ENCODE results near the gene RLN1. TPM values are rescaled to one million over a fixed set of nuclear protein-coding genes. Genes with fewer than 3 reads are reported as not detected.
"Not testable (repeated sequence)": the region's sequence is repeated elsewhere in the genome, so short reads cannot be mapped to it uniquely, and the experiment has no call there.

The RLN1 gene
- total RNA-seq, 2 donors from 2014 or later: 1.3 to 1.6 TPM

- Mint-ChIP-seq H3K4me1 (ENCODE audit: low read depth) (peaks cover 19% of the 10 kb centered on the region), H3K36me3 (ENCODE audit: insufficient read depth in 2 of 2) (no peaks in the 10 kb centered on the region), H3K9me3 (no peaks in the 10 kb centered on the region), H3K4me3 (no peak overlapping the region), H3K27ac (no peak overlapping the region), H3K27me3 (ENCODE audit: low read depth) (no peaks in the 10 kb centered on the region)
- no peak for ATAC-seq (replicated peaks in 1 of 2)
- DNase-seq: no peak
These were observed 33.9 kb downstream of the RLN1 start for GRCh38 chr9:5305741-5306140.

DNA sequence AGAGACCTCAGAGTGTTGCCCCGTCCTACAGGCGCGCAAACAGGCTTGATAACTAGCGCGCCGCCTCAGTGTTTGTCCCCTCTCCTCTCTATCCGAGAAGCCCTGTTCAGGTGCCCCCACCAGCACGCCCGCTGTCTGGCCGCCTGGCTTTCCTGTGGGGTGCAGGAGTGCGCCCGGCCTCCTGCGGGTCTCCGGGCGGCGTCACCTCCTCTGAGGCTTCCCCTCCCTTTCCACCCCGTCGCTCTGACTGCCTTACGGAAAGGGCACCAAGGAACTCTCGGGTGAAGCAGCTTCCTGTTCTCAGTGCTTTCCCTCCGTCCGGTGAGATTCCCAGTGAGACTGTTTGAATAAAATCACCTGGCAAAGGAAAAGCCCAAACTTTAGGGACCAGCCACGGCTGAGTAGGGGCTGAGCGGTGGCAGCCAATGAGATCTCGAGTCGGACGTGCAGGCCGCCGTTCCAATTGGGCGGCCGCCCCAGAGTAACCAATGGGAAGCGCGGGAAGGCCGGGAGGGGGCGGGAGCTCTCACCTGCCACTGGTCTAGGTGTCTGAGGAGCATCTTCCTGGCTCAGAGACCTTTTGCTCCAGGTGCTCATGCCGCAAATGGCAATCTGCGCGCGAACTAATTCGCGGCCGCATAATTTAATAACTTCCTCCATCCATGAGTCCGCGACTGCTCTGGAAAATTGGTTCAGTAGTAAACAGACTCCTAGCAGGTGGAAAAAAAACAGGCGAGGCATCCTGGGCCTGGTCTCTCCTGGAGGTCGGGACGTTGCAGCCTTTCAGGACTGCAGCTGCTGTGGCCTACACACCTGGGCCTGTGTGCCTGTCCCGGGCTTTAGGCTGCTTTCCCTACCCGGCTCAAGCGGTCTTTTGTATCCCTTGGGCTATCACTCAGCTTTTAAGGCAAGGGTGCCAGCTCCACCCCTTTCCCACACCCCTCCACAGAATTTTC lies 35.6 kb downstream of the RLN1 start, which contains the start of gene RLN2:
Gene RLN2 (minus strand): TSS at position 877 of the 956 bp plus-strand sequence. CDS start 136 bp downstream, at position 741.
- H3K27me3 Mint-ChIP-seq (ENCODE audit: low read depth); H3K9me3 Mint-ChIP-seq; H3K36me3 Mint-ChIP-seq (ENCODE audit: insufficient read depth in 2 of 2): not testable (repeated sequence)
- DNase-seq (peak in 1 of 2 donors; percentile 23), ATAC-seq (replicated peaks in 1 of 2) (peak; percentile 99)
- Mint-ChIP-seq H3K27ac (peak within 1 kb of the TSS; percentile 4), H3K4me1 (ENCODE audit: low read depth) (peaks cover 21% of the 10 kb centered on the region), H3K4me3 (peak within 1 kb of the TSS; percentile 65 to 71)

DNA sequence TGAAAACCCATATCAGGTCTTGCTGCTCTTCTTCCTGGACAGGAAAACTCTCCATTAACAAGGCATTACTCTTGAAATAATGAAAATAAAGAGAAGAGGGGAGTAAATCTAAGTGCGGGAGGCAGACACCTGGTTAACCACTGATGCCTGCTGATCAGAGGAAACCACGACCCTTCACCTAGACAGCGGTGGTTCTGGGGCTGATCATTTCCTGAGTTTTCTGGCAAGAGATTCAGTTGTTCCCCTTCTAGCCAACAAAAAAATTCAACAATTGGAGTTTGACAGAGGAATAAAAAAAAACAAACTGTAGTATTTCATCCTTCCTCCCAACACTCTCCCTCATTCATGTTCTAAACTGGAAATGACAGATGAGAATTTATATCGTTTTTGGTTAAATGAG lies 38.1 kb downstream of the RLN1 start:
- H3K4me3 Mint-ChIP-seq: peak overlapping the region; percentile 53 to 74

DNA sequence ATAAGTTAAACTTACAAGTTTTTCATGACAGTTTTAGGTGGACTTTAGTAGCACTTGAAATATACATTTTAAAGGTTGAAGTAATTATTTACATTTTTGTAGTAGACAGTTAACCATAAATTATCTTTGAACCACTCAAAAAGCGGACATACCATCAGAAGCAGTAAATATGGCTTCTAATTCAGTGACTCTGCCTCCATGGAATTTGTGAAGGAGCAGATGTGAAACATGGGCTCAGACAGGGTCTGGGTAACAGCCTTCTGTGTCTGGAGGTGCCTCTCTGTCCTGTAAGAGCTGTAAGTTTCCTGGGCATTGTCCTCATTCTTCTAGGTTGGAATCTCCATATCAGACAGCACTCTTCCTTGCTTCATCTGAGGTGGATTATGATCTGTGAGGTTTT lies 47.5 kb downstream of the RLN1 start:
- Mint-ChIP-seq H3K36me3 (ENCODE audit: insufficient read depth in 2 of 2) (peaks cover 6 to 9% of the 10 kb centered on the region in 2 donors), H3K4me3 (no peak overlapping the region), H3K27me3 (ENCODE audit: low read depth) (no peaks in the 10 kb centered on the region), H3K9me3 (peaks cover 3 to 23% of the 10 kb centered on the region in 2 donors), H3K27ac (no peak overlapping the region), H3K4me1 (ENCODE audit: low read depth) (no peaks in the 10 kb centered on the region)
- ATAC-seq (replicated peaks in 1 of 2) (no peak), DNase-seq (no peak)

More for the DNA sequence above, 38.1 kb downstream of the RLN1 start:
- Mint-ChIP-seq H3K27me3 (ENCODE audit: low read depth) (no peaks in the 10 kb centered on the region), H3K27ac (peak overlapping the region; percentile 65), H3K9me3 (no peaks in the 10 kb centered on the region), H3K4me1 (ENCODE audit: low read depth) (peaks cover 21% of the 10 kb centered on the region), H3K36me3 (ENCODE audit: insufficient read depth in 2 of 2) (peaks cover 1 to 5% of the 10 kb centered on the region in 2 donors)
- DNase-seq: no peak
- ATAC-seq (replicated peaks in 1 of 2): no peak

DNA sequence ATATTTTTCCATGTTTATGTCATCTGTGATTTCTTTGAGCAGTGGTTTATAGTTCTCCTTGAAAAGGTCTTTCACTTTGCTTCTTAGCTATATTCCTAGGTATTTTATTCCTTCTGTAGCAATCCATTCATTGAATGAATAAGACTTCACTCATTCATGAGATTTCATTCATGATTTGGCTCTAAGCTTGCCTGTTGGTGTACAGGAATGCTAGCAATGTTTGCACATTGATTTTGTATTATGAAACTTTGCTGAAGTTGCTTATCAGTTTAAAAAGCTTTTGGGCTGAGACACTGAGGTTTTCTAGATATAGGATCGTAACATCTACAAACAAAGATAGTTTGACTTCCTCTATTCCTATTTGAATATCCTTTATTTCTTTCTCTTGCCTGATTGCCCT lies 51.1 kb downstream of the RLN1 start:
- H3K36me3 Mint-ChIP-seq (ENCODE audit: insufficient read depth in 2 of 2): no peaks in the 10 kb centered on the region

DNA sequence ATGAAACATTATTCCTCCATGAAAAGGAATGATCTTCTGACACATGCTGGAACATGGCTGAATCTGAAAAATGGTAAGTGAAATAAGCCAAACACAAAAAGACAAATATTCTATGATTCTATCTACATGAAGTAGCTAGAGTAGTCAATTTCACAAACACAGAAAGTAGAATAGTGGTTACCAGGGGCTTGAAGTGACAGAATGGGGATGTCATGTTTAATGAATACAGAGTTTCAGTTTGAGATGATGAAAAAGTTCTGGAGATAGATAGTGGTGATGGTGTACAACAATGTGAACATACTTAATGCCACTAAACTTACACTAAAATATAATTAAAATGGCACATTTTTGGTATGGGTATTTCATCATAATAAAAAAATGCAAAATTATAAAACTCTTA lies 53.4 kb downstream of the RLN1 start:
- Mint-ChIP-seq H3K27me3 (ENCODE audit: low read depth) (no peaks in the 10 kb centered on the region), H3K27ac (no peak overlapping the region), H3K4me1 (ENCODE audit: low read depth) (peaks cover 5% of the 10 kb centered on the region), H3K4me3 (no peak overlapping the region), H3K9me3 (peaks cover 0 to 7% of the 10 kb centered on the region in 2 donors), H3K36me3 (ENCODE audit: insufficient read depth in 2 of 2) (no peaks in the 10 kb centered on the region)
- no peak for ATAC-seq (replicated peaks in 1 of 2)
- DNase-seq: no peak

More for the DNA sequence above, 51.1 kb downstream of the RLN1 start:
- Mint-ChIP-seq H3K27ac (no peak overlapping the region), H3K9me3 (peaks cover 0 to 7% of the 10 kb centered on the region in 2 donors), H3K27me3 (ENCODE audit: low read depth) (no peaks in the 10 kb centered on the region), H3K4me1 (ENCODE audit: low read depth) (peaks cover 5% of the 10 kb centered on the region), H3K4me3 (no peak overlapping the region)
- no peak for DNase-seq
- ATAC-seq (replicated peaks in 1 of 2): no peak

Other genes with a start within 250 kb of the RLN1 start
- not detected for gene INSL6, start 154.2 kb downstream of the RLN1 start, total RNA-seq
- not detected for gene INSL4, start 108.5 kb downstream of the RLN1 start, total RNA-seq
- 1 to 10 TPM; 3.4 to 4.0 TPM for gene RLN2, start 35.2 kb downstream of the RLN1 start, total RNA-seq
- gene PLGRKT, start 98.0 kb upstream of the RLN1 start, total RNA-seq: 10 to 100 TPM; 48.6 to 49.9 TPM
- 10 to 100 TPM; 16.4 to 36.3 TPM for gene CD274, start 110.7 kb upstream of the RLN1 start, total RNA-seq
- gene PDCD1LG2, start 170.7 kb upstream of the RLN1 start, total RNA-seq: 1 to 10 TPM; 1.3 to 3.0 TPM

Measured in activated T-cell treated with anti-CD3 and anti-CD28 coated beads, Interleukin-2, amount 50 U/mL, for 72 hours (primary cell).